HCT116 (cell line): Measurements from ENCODE around the gene PWWP2B. TPM values are rescaled to one million over a fixed set of nuclear protein-coding genes. Genes with fewer than 3 reads are reported as not detected.

ENCODE experiments used
- ATAC-seq: fragments of 200-7000 bp; cut with Tn5 transposase; 2 replicates; pipeline ENCODE4 v1.9.1; 2020; ENCODE audit warnings: mild to moderate bottlenecking, moderate library complexity
- BruUV-seq: library from RNA; stranded (reverse); fragments of 400-500 nt; replicated peaks from 2 replicates; lab custom pipeline; 2021; lab: Mats Ljungman, UMichigan
- CTCF ChIA-PET: fragments of 300-600 bp; sonication (Branson Sonifier 250); formaldehyde crosslinking; loops from one replicate; lab custom pipeline; 2021; ENCODE audit warnings: antibody characterized with exemption; lab: Charles Lee
- POLR2A ChIA-PET: fragments of 300-600, 350-600 bp; sonication (Branson Sonifier 250); formaldehyde crosslinking; loops from one replicate; lab custom pipeline; 2021; ENCODE audit warnings: antibody characterized with exemption; lab: Charles Lee
- RAD21 ChIA-PET, 2 experiments: fragments of 300-600 bp; sonication (Branson Sonifier 250); formaldehyde crosslinking; loops; one replicate each; lab custom pipeline; 2023; ENCODE audit warnings: low total read pairs in 2 of 2; ENCODE audit not compliant: uncharacterized antibody in 2 of 2, unreplicated experiment in 2 of 2, low non-redundant PET in 1 of 2; lab: Charles Lee
- DNase-seq: peaks from one replicate; pipeline ENCODE4 v3.0.0-alpha.2; 2010; ENCODE audit warnings: low read depth, low spot score
- H2AFZ ChIP-seq: fragments of 200-600 bp; shearing (Covaris generic), sonication (generic); 2 replicates; pipeline ENCODE4 v1.6.1; 2017; ENCODE audit warnings: low read depth, mixed run types, mixed read lengths, antibody characterized with exemption, low read length; ENCODE audit not compliant: poor library complexity, severe bottlenecking
- H3K27ac ChIP-seq: 2 replicates; pipeline ENCODE4 v1.5.1; 2012; ENCODE audit warnings: low read depth, low read length
- H3K27me3 ChIP-seq: fragments of 200-600 bp; sonication (generic); 2 replicates; pipeline ENCODE4 v1.6.1; 2016; ENCODE audit warnings: mixed run types, low read length, mixed read lengths; ENCODE audit not compliant: insufficient read depth
- H3K36me3 ChIP-seq, 2 experiments: fragments of 200-500 bp in 1 of 2; fragments of 200-600 bp in 1 of 2; sonication (Bioruptor generic) in 1 of 2; sonication (generic) in 1 of 2; 2 replicates each; pipeline versions ENCODE4 v1.5.1 to v1.6.1; 2014 to 2016; ENCODE audit warnings: low read length in 2 of 2, inconsistent platforms in 1 of 2, mixed read lengths in 1 of 2, mixed run types in 1 of 2; ENCODE audit not compliant: insufficient read depth in 2 of 2, control insufficient read depth in 1 of 2
- H3K4me1 ChIP-seq, 2 experiments: fragments of 200-600 bp in 1 of 2; sonication (generic) in 1 of 2; 2 replicates each; pipeline versions ENCODE4 v1.5.1 to v1.6.1; 2012 to 2017; ENCODE audit warnings: low read length in 2 of 2, inconsistent platforms in 1 of 2, mild to moderate bottlenecking in 1 of 2, mixed read lengths in 1 of 2, mixed run types in 1 of 2, moderate library complexity in 1 of 2; ENCODE audit not compliant: insufficient read depth in 2 of 2, control insufficient read depth in 1 of 2
- H3K4me2 ChIP-seq: fragments of 200-600 bp; sonication (generic); 2 replicates; pipeline ENCODE4 v1.6.1; 2017; ENCODE audit warnings: mixed run types, low read length, mixed read lengths
- H3K4me3 ChIP-seq, 2 experiments: fragments of 200-600 bp in 1 of 2; sonication (generic) in 1 of 2; replicated peaks in 1 of 2; 2 replicates each; pipeline ENCODE4 v1.5.1; 2011 to 2016; ENCODE audit warnings: low read length in 2 of 2, control low read depth in 1 of 2, low read depth in 1 of 2, mild to moderate bottlenecking in 1 of 2, mixed read lengths in 1 of 2, mixed run types in 1 of 2
- H3K79me2 ChIP-seq: fragments of 200-600 bp; sonication (generic); 2 replicates; pipeline ENCODE4 v1.6.1; 2017; ENCODE audit warnings: mild to moderate bottlenecking, mixed run types, low read length, moderate library complexity, mixed read lengths; ENCODE audit not compliant: insufficient read depth
- H3K9ac ChIP-seq: fragments of 200-600 bp; sonication (generic); 2 replicates; pipeline ENCODE4 v1.6.1; 2016; ENCODE audit warnings: low read length, mixed read lengths
- H3K9me2 ChIP-seq: fragments of 200-600 bp; sonication (generic), shearing (Covaris generic); 2 replicates; pipeline ENCODE4 v1.6.1; 2017; ENCODE audit warnings: mixed run types, mild to moderate bottlenecking, moderate library complexity; ENCODE audit not compliant: insufficient read depth
- H3K9me3 ChIP-seq, 2 experiments: fragments of 200-500 bp in 1 of 2; fragments of 200-600 bp in 1 of 2; sonication (Bioruptor generic) in 1 of 2; sonication (generic) in 1 of 2; 2 replicates each; pipeline ENCODE4 v1.6.1; 2014 to 2017; ENCODE audit warnings: low read length in 2 of 2, mixed read lengths in 2 of 2, inconsistent platforms in 1 of 2, low read depth in 1 of 2, mild to moderate bottlenecking in 1 of 2, mixed run types in 1 of 2, moderate library complexity in 1 of 2; ENCODE audit not compliant: control insufficient read depth in 1 of 2, insufficient read depth in 1 of 2
- H4K20me1 ChIP-seq: fragments of 200-600 bp; sonication (generic), shearing (Covaris generic); 2 replicates; pipeline ENCODE4 v1.6.1; 2017; ENCODE audit warnings: mixed run types, mild to moderate bottlenecking, moderate library complexity; ENCODE audit not compliant: insufficient read depth
- EZH2phosphoT487 ChIP-seq: fragments of 200-600 bp; IDR thresholded peaks from 2 replicates; pipeline ENCODE4 v1.6.1; 2018; ENCODE audit warnings: antibody characterized with exemption, borderline replicate concordance
- JUND ChIP-seq: IDR thresholded peaks from 2 replicates; pipeline ENCODE4 v1.6.1; 2012
- MAX ChIP-seq: IDR thresholded peaks from 2 replicates; pipeline ENCODE4 v1.6.1; 2012
- POLR2AphosphoS5 ChIP-seq: IDR thresholded peaks from 2 replicates; pipeline ENCODE4 v1.6.1; 2011; ENCODE audit warnings: mild to moderate bottlenecking, low read depth, low read length, moderate library complexity
- SIN3A ChIP-seq: IDR thresholded peaks from 2 replicates; pipeline ENCODE4 v1.6.1; 2012; ENCODE audit warnings: low read depth
- SP1 ChIP-seq: IDR thresholded peaks from 2 replicates; pipeline ENCODE4 v1.6.1; 2012; ENCODE audit warnings: low read depth
- SRF ChIP-seq: IDR thresholded peaks from 2 replicates; pipeline ENCODE4 v1.6.1; 2012; ENCODE audit warnings: low read depth
- TCF7L2 ChIP-seq: IDR thresholded peaks from 2 replicates; pipeline ENCODE4 v1.7.0; 2011; ENCODE audit warnings: borderline replicate concordance, inconsistent platforms; ENCODE audit not compliant: insufficient read depth, insufficient read length; ENCODE audit errors: extremely low read depth
- ZFX ChIP-seq: fragments of 450-650 bp; IDR thresholded peaks from 2 replicates; pipeline ENCODE4 v1.6.1; 2017
- ZNF274 ChIP-seq: fragments of 200-500 bp; sonication (Bioruptor generic); IDR thresholded peaks from 2 replicates; pipeline ENCODE4 v1.6.1; 2014; ENCODE audit warnings: mild to moderate bottlenecking, low read depth, low read length, inconsistent platforms
- intact Hi-C: fragments of 100-400 bp; cut with micrococcal nuclease; formaldehyde crosslinking; loops from 2 replicates; pipeline ENCODE4 v1.10.0; 2022
- total RNA-seq: library from RNA; stranded (reverse); gene quantifications from one replicate; pipeline ENCODE4 v1.2.1, GENCODE V29; 2021; ENCODE audit not compliant: unreplicated experiment
- TF ChIP-seq, protein P1 (sequence below), 3 experiments: fragments of 200-600 bp in 1 of 3; sonication (generic) in 1 of 3; IDR thresholded peaks in 2 of 3; conservative IDR thresholded peaks in 1 of 3; 2 replicates each; pipeline ENCODE4 v1.5.1; 2012 to 2017; ENCODE audit warnings: low read depth in 2 of 3, low read length in 2 of 3, antibody characterized with exemption in 1 of 3, borderline replicate concordance in 1 of 3, control low read depth in 1 of 3, mild to moderate bottlenecking in 1 of 3, mixed read lengths in 1 of 3, mixed run types in 1 of 3, moderate library complexity in 1 of 3; ENCODE audit not compliant: insufficient read depth in 1 of 3

PWWP2B gene
- total RNA-seq, 1 experiment from 2014 or later: 13.9 TPM

- intact Hi-C loops: no loop called here
- no peaks in the 10 kb centered on the region for H3K79me2 ChIP-seq
- ChIA-PET POLR2A (no interaction called here), CTCF (no interaction called here), RAD21 (no interaction called here)
- H3K4me2 ChIP-seq: no peak overlapping the region
- H3K36me3 ChIP-seq: no peaks in the 10 kb centered on the region
- no peaks in the 10 kb centered on the region for H3K9me2 ChIP-seq
- TF ChIP-seq SRF: no peak
- TF ChIP-seq JUND: no peak
- TF ChIP-seq MAX: no peak
- TF ChIP-seq TCF7L2: no peak
- TF ChIP-seq SIN3A: no peak
- TF ChIP-seq ZNF274: no peak
- no peak for TF ChIP-seq SP1
- no peak for TF ChIP-seq POLR2AphosphoS5
- no peak for TF ChIP-seq ZFX
- TF ChIP-seq EZH2phosphoT487: no peak
- TF ChIP-seq, protein P1, sequence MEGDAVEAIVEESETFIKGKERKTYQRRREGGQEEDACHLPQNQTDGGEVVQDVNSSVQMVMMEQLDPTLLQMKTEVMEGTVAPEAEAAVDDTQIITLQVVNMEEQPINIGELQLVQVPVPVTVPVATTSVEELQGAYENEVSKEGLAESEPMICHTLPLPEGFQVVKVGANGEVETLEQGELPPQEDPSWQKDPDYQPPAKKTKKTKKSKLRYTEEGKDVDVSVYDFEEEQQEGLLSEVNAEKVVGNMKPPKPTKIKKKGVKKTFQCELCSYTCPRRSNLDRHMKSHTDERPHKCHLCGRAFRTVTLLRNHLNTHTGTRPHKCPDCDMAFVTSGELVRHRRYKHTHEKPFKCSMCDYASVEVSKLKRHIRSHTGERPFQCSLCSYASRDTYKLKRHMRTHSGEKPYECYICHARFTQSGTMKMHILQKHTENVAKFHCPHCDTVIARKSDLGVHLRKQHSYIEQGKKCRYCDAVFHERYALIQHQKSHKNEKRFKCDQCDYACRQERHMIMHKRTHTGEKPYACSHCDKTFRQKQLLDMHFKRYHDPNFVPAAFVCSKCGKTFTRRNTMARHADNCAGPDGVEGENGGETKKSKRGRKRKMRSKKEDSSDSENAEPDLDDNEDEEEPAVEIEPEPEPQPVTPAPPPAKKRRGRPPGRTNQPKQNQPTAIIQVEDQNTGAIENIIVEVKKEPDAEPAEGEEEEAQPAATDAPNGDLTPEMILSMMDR (IDR thresholded peaks at IDR 0.05 in 2 of 3, conservative IDR thresholded peaks at IDR 0.05 in 1 of 3; ENCODE audit: borderline replicate concordance in 1 of 3, insufficient read depth in 1 of 3, low read depth in 2 of 3, low read length in 2 of 3): no peak
- H2AFZ ChIP-seq: no peak overlapping the region
- DNase-seq (no peak), ATAC-seq (no peak)
- no peak overlapping the region for H3K27ac ChIP-seq
- no peak overlapping the region for H3K4me3 ChIP-seq
- BruUV-seq: no TSS peak
- H3K27me3 ChIP-seq: no peaks in the 10 kb centered on the region
- no peaks in the 10 kb centered on the region for H3K9me3 ChIP-seq
- no peak overlapping the region for H3K9ac ChIP-seq
- no peaks in the 10 kb centered on the region for H4K20me1 ChIP-seq
- peaks cover 3 to 6% of the 10 kb centered on the region in 2 experiments; a peak in 3 of 4 replicates for H3K4me1 ChIP-seq
Observed at GRCh38 chr10:132373241-132373955, 23.6 kb upstream of the PWWP2B start.
